HepG2 (cell line): ENCODE results near the gene ARHGAP9. TPM values are rescaled to one million over a fixed set of nuclear protein-coding genes. Genes with fewer than 3 reads are reported as not detected.

ENCODE experiments used
- GTF3A ChIP-seq: sonication (generic); formaldehyde crosslinking; conservative IDR thresholded peaks from 2 replicates; pipeline ENCODE4 v1.4.0; 2020; ENCODE audit warnings: mild to moderate bottlenecking, missing genetic modification reagents
- IKZF1 ChIP-seq: fragments of 450-650 bp; IDR thresholded peaks from 2 replicates; pipeline ENCODE4 v1.7.1; 2016
- IKZF4 ChIP-seq: sonication (generic); formaldehyde crosslinking; IDR thresholded peaks from 2 replicates; pipeline ENCODE4 v1.5.1; 2020; ENCODE audit warnings: borderline replicate concordance, mild to moderate bottlenecking, low read depth, missing genetic modification reagents; ENCODE audit errors: not compliant biosample characterization
- KAT8 ChIP-seq: IDR thresholded peaks from 2 replicates; pipeline ENCODE4 v1.6.1; 2016; ENCODE audit warnings: missing genetic modification reagents, missing compliant biosample characterization
- MTF1 ChIP-seq: sonication (generic); formaldehyde crosslinking; IDR thresholded peaks from 2 replicates; pipeline ENCODE4 v1.5.0; 2020; ENCODE audit warnings: missing genetic modification reagents
- NR2F6 ChIP-seq, 2 experiments: IDR thresholded peaks; 2 replicates each; pipeline ENCODE4 v1.6.1; 2016; ENCODE audit warnings: antibody characterized with exemption in 1 of 2, mild to moderate bottlenecking in 1 of 2
- PAX8 ChIP-seq: sonication (generic); formaldehyde crosslinking; IDR thresholded peaks from 2 replicates; pipeline ENCODE4 v1.8.0; 2022; ENCODE audit warnings: mild to moderate bottlenecking, missing genetic modification reagents, borderline replicate concordance
- PCBP2 ChIP-seq: fragments of 200-400 bp; formaldehyde crosslinking; optimal IDR thresholded peaks from 2 replicates; pipeline ENCODE3; 2018; ENCODE audit warnings: low read length, low read depth; ENCODE audit not compliant: poor library complexity, severe bottlenecking
- PRPF4 ChIP-seq: fragments of 200-400 bp; formaldehyde crosslinking; IDR thresholded peaks from 2 replicates; pipeline ENCODE4 v1.6.1; 2016; ENCODE audit warnings: low read length, low read depth; ENCODE audit not compliant: poor library complexity, severe bottlenecking
- RAD51 ChIP-seq: fragments of 450-650 bp; IDR thresholded peaks from 2 replicates; pipeline ENCODE4 v1.6.1; 2016; ENCODE audit warnings: borderline replicate concordance
- REL ChIP-seq: sonication (generic); formaldehyde crosslinking; conservative IDR thresholded peaks from 2 replicates; pipeline ENCODE4 v1.8.0; 2022; ENCODE audit warnings: mild to moderate bottlenecking, missing genetic modification reagents, moderate library complexity
- SRY ChIP-seq: sonication (generic); formaldehyde crosslinking; IDR thresholded peaks from 2 replicates; pipeline ENCODE4 v1.8.0; 2022; ENCODE audit warnings: mild to moderate bottlenecking, missing genetic modification reagents
- ZNF572 ChIP-seq: sonication (generic); formaldehyde crosslinking; IDR thresholded peaks from 2 replicates; pipeline ENCODE4 v1.5.1; 2020; ENCODE audit warnings: mild to moderate bottlenecking, missing genetic modification reagents
- ZNF616 ChIP-seq: sonication (generic); formaldehyde crosslinking; IDR thresholded peaks from 2 replicates; pipeline ENCODE4 v1.5.0; 2020; ENCODE audit warnings: low read depth, mild to moderate bottlenecking, missing genetic modification reagents
- ZNF737 ChIP-seq: sonication (generic); formaldehyde crosslinking; IDR thresholded peaks from 2 replicates; pipeline ENCODE4 v1.5.0; 2020; ENCODE audit warnings: missing genetic modification reagents, mild to moderate bottlenecking, borderline replicate concordance
- polyA plus RNA-seq, 8 experiments: library from polyadenylated mRNA; depleted of rRNA in 3 of 8; stranded (reverse) in 7 of 8; unstranded in 1 of 8; fragments of >200 nt; fragmentation: Illumina TruSeq in 4 of 8; extraction: Trizol in 4 of 8; gene quantifications; 2 replicates each; pipeline versions ENCODE4 v1.2.1 to v1.2.3, GENCODE V29; 2011 to 2016; ENCODE audit warnings: low read depth in 4 of 8, missing spikeins in 1 of 8, mixed read lengths in 1 of 8; ENCODE audit not compliant: insufficient read depth in 1 of 8
- total RNA-seq, 5 experiments: library from RNA; depleted of rRNA; stranded (reverse); fragments of >200 nt; fragmentation: Illumina TruSeq; extraction: Trizol; gene quantifications; 2 replicates each; pipeline ENCODE4 v1.2.3, GENCODE V29; 2016; ENCODE audit warnings: low read depth in 1 of 5
- TF ChIP-seq, protein P1 (sequence below): sonication (generic); formaldehyde crosslinking; IDR thresholded peaks from 2 replicates; pipeline ENCODE4 v1.4.0; 2020; ENCODE audit warnings: missing genetic modification reagents
- TF ChIP-seq, protein P2 (sequence below): sonication (generic); formaldehyde crosslinking; IDR thresholded peaks from 2 replicates; pipeline ENCODE4 v1.8.1; 2023; ENCODE audit warnings: mild to moderate bottlenecking, missing genetic modification reagents
- TF ChIP-seq, protein P3 (sequence below): sonication (generic); formaldehyde crosslinking; IDR thresholded peaks from 2 replicates; pipeline ENCODE4 v1.5.0; 2020; ENCODE audit warnings: mild to moderate bottlenecking, missing genetic modification reagents, borderline replicate concordance
- TF ChIP-seq, protein P4 (sequence below): sonication (generic); formaldehyde crosslinking; IDR thresholded peaks from 2 replicates; pipeline ENCODE4 v1.4.0; 2020; ENCODE audit warnings: mild to moderate bottlenecking, missing genetic modification reagents
- TF ChIP-seq, protein P5 (sequence below): sonication (generic); formaldehyde crosslinking; conservative IDR thresholded peaks from 2 replicates; pipeline ENCODE4 v1.4.0; 2020; ENCODE audit warnings: missing genetic modification reagents

ARHGAP9 gene
- total and polyA plus RNA-seq, 2 of the 13 experiments (the other 11 are each of a cell fraction or from before 2014, with no cell fraction given) = 0.18 to 1.2 TPM

DNA sequence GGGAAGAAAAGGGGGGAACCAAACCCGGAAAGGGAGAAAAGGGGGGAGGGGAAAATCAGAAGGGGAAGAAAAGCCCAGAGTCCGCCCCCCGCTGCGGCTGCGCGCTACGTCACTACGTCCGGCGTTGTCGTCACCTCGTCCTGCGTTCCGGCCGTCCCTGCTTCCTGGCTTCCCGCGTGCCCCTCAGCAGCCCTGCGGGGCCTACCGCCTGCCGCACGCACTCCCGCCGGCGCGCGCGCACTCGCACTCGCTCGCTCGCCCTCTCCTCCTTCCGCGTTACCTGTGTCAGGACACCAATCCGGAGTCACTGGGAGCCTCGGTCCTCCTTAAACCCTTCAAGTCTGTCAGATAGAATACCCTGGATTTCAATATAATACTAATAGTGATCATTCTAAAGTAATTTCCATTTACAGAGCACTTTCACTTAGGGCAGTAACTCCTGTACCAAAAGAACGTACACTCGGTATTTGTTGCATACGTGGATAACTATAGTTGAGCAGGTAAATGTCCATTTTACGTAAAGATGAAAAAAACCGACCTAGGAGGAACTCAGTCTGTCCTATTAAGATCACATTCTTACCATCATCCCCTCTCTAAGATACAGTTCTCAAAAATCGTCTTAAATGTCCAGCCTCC, 48.6 kb downstream of the ARHGAP9 start, which contains the start of gene R3HDM2 (continued):
- TF ChIP-seq, protein P1, sequence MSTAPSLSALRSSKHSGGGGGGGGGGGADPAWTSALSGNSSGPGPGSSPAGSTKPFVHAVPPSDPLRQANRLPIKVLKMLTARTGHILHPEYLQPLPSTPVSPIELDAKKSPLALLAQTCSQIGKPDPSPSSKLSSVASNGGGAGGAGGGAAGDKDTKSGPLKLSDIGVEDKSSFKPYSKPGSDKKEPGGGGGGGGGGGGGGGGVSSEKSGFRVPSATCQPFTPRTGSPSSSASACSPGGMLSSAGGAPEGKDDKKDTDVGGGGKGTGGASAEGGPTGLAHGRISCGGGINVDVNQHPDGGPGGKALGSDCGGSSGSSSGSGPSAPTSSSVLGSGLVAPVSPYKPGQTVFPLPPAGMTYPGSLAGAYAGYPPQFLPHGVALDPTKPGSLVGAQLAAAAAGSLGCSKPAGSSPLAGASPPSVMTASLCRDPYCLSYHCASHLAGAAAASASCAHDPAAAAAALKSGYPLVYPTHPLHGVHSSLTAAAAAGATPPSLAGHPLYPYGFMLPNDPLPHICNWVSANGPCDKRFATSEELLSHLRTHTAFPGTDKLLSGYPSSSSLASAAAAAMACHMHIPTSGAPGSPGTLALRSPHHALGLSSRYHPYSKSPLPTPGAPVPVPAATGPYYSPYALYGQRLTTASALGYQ (CRISPR knock-in tag) = peak; percentile 59; the same call in 1 of the 2 replicates
- TF ChIP-seq PAX8 (no peak), PRPF4 (no peak), KAT8 (CRISPR knock-in tag) (peak; percentile 89), SRY (CRISPR knock-in tag) (peak; percentile 85; the same call in 1 of the 2 replicates), ZNF737 (CRISPR knock-in tag) (no peak), IKZF4 (CRISPR knock-in tag) (no peak), IKZF1 (no peak), RAD51 (no peak), ZNF616 (peak; percentile 45; the same call in 1 of the 2 replicates), ZNF572 (CRISPR knock-in tag) (no peak), GTF3A (CRISPR knock-in tag) (no peak), PCBP2 (peak; percentile 79), NR2F6 (IDR thresholded peaks at IDR 0.05) (no peak), NR2F6 (CRISPR knock-in tag; IDR thresholded peaks at IDR 0.05) (no peak), REL (CRISPR knock-in tag) (no peak), MTF1 (CRISPR knock-in tag) (no peak)
- TF ChIP-seq, protein P2, sequence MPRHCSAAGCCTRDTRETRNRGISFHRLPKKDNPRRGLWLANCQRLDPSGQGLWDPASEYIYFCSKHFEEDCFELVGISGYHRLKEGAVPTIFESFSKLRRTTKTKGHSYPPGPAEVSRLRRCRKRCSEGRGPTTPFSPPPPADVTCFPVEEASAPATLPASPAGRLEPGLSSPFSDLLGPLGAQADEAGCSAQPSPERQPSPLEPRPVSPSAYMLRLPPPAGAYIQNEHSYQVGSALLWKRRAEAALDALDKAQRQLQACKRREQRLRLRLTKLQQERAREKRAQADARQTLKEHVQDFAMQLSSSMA = peak; percentile 72; the same call in 1 of the 2 replicates
- TF ChIP-seq, protein P3, sequence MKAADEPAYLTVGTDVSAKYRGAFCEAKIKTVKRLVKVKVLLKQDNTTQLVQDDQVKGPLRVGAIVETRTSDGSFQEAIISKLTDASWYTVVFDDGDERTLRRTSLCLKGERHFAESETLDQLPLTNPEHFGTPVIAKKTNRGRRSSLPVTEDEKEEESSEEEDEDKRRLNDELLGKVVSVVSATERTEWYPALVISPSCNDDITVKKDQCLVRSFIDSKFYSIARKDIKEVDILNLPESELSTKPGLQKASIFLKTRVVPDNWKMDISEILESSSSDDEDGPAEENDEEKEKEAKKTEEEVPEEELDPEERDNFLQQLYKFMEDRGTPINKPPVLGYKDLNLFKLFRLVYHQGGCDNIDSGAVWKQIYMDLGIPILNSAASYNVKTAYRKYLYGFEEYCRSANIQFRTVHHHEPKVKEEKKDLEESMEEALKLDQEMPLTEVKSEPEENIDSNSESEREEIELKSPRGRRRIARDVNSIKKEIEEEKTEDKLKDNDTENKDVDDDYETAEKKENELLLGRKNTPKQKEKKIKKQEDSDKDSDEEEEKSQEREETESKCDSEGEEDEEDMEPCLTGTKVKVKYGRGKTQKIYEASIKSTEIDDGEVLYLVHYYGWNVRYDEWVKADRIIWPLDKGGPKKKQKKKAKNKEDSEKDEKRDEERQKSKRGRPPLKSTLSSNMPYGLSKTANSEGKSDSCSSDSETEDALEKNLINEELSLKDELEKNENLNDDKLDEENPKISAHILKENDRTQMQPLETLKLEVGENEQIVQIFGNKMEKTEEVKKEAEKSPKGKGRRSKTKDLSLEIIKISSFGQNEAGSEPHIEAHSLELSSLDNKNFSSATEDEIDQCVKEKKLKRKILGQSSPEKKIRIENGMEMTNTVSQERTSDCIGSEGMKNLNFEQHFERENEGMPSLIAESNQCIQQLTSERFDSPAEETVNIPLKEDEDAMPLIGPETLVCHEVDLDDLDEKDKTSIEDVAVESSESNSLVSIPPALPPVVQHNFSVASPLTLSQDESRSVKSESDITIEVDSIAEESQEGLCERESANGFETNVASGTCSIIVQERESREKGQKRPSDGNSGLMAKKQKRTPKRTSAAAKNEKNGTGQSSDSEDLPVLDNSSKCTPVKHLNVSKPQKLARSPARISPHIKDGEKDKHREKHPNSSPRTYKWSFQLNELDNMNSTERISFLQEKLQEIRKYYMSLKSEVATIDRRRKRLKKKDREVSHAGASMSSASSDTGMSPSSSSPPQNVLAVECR (CRISPR knock-in tag) = peak; percentile 75; the same call in 1 of the 2 replicates
- TF ChIP-seq, protein P4, sequence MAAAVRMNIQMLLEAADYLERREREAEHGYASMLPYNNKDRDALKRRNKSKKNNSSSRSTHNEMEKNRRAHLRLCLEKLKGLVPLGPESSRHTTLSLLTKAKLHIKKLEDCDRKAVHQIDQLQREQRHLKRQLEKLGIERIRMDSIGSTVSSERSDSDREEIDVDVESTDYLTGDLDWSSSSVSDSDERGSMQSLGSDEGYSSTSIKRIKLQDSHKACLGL (CRISPR knock-in tag) = peak; percentile 87
- TF ChIP-seq, protein P5, sequence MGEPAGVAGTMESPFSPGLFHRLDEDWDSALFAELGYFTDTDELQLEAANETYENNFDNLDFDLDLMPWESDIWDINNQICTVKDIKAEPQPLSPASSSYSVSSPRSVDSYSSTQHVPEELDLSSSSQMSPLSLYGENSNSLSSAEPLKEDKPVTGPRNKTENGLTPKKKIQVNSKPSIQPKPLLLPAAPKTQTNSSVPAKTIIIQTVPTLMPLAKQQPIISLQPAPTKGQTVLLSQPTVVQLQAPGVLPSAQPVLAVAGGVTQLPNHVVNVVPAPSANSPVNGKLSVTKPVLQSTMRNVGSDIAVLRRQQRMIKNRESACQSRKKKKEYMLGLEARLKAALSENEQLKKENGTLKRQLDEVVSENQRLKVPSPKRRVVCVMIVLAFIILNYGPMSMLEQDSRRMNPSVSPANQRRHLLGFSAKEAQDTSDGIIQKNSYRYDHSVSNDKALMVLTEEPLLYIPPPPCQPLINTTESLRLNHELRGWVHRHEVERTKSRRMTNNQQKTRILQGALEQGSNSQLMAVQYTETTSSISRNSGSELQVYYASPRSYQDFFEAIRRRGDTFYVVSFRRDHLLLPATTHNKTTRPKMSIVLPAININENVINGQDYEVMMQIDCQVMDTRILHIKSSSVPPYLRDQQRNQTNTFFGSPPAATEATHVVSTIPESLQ (CRISPR knock-in tag) = no peak
